Lower leg skin (tissue), 3 donors: Measurements from ENCODE around the gene RPA1.
"Not testable (repeated sequence)": the region's sequence is repeated elsewhere in the genome, so short reads cannot be mapped to it uniquely, and the experiment has no call there.

Experiments
- CTCF ChIP-seq, 3 donors: fragments of 450-650 bp; IDR thresholded peaks; one replicate each; pipeline ENCODE4 v1.5.1; 2016; ENCODE audit warnings: antibody characterized with exemption in 3 of 3, mild to moderate bottlenecking in 3 of 3, moderate library complexity in 2 of 3
- POLR2A ChIP-seq, 2 donors: fragments of 450-650 bp; IDR thresholded peaks; one replicate each; pipeline ENCODE4 v1.6.1; 2016 to 2017; ENCODE audit warnings: antibody characterized with exemption in 2 of 2, mild to moderate bottlenecking in 1 of 2, moderate library complexity in 1 of 2

- not testable (repeated sequence) for TF ChIP-seq CTCF, POLR2A (IDR thresholded peaks at IDR 0.05)
Observed at GRCh38 chr17:1809815-1810214, 20.0 kb upstream of the RPA1 start.
